Hepatocyte (in vitro differentiated cells): Measurements from ENCODE around the gene C11orf52.

Experiments
- CTCF ChIP-seq: fragments of 200-600 bp; sonication (generic); IDR thresholded peaks from 2 replicates; pipeline ENCODE4 v1.5.1; 2016; ENCODE audit warnings: antibody characterized with exemption, mild to moderate bottlenecking; ENCODE audit not compliant: poor library complexity
- EZH2phosphoT487 ChIP-seq: fragments of 200-600 bp; sonication (generic); IDR thresholded peaks from one replicate; pipeline ENCODE4 v1.6.1; 2018; ENCODE audit warnings: antibody characterized with exemption, mild to moderate bottlenecking, low read depth, moderate library complexity; ENCODE audit not compliant: unreplicated experiment, severe bottlenecking

GRCh38 chr11:111969344-111969743 lies 50.6 kb downstream of the C11orf52 start:
- no peak for TF ChIP-seq CTCF
- no peak for TF ChIP-seq EZH2phosphoT487
